ENCODE results near the gene ARHGAP15.

Gene ARHGAP15

GRCh38 chr2:143758629-143759330 is 629.6 kb downstream of the ARHGAP15 start:
- Histone ChIP-seq H3K4me1 (ENCODE audit: insufficient read depth, low read length, severe bottlenecking) (no peaks in the 10 kb centered on the region), H3K4me2 (ENCODE audit: low read length) (no peak overlapping the region), H3K79me2 (ENCODE audit: insufficient read depth, low read length) (no peaks in the 10 kb centered on the region), H3F3A (ENCODE audit: insufficient read depth, low read length) (no peaks in the 10 kb centered on the region), H3K9ac (ENCODE audit: low read length) (no peak overlapping the region), H3K4me3 (ENCODE audit: low read depth, low read length, poor library complexity, severe bottlenecking) (no peak overlapping the region), H3K9me3 (ENCODE audit: low read length) (no peaks in the 10 kb centered on the region), H3K27me3 (ENCODE audit: insufficient read depth, low read length) (no peaks in the 10 kb centered on the region), H3K36me3 (ENCODE audit: insufficient read depth, low read length) (no peaks in the 10 kb centered on the region), H2AFZ (ENCODE audit: low read length) (no peak overlapping the region), H3K9me2 (ENCODE audit: low read depth, low read length) (no peaks in the 10 kb centered on the region), H4K20me1 (ENCODE audit: insufficient read depth, low read length) (no peaks in the 10 kb centered on the region), H3K27ac (ENCODE audit: low read depth, low read length, poor library complexity, severe bottlenecking) (no peak overlapping the region)
- no peak for TF ChIP-seq EZH2 (IDR thresholded peaks at IDR 0.05; ENCODE audit: borderline replicate concordance, low read length)
- no peak for TF ChIP-seq CTCF (IDR thresholded peaks at IDR 0.05; ENCODE audit: low read length)

GRCh38 chr2:143759455-143759854 is 630.2 kb downstream of the ARHGAP15 start:
- Histone ChIP-seq H2AFZ (ENCODE audit: low read length) (no peak overlapping the region), H3K79me2 (ENCODE audit: insufficient read depth, low read length) (no peaks in the 10 kb centered on the region), H3K4me2 (ENCODE audit: low read length) (no peak overlapping the region), H3K27ac (ENCODE audit: low read depth, low read length, poor library complexity, severe bottlenecking) (no peak overlapping the region), H3K4me1 (ENCODE audit: insufficient read depth, low read length, severe bottlenecking) (no peaks in the 10 kb centered on the region), H3K9me3 (ENCODE audit: low read length) (no peaks in the 10 kb centered on the region), H3K36me3 (ENCODE audit: insufficient read depth, low read length) (no peaks in the 10 kb centered on the region), H3F3A (ENCODE audit: insufficient read depth, low read length) (no peaks in the 10 kb centered on the region), H3K9ac (ENCODE audit: low read length) (no peak overlapping the region), H4K20me1 (ENCODE audit: insufficient read depth, low read length) (no peaks in the 10 kb centered on the region), H3K27me3 (ENCODE audit: insufficient read depth, low read length) (no peaks in the 10 kb centered on the region), H3K9me2 (ENCODE audit: low read depth, low read length) (no peaks in the 10 kb centered on the region), H3K4me3 (ENCODE audit: low read depth, low read length, poor library complexity, severe bottlenecking) (no peak overlapping the region)
- TF ChIP-seq CTCF (IDR thresholded peaks at IDR 0.05; ENCODE audit: low read length) (no peak), EZH2 (IDR thresholded peaks at IDR 0.05; ENCODE audit: borderline replicate concordance, low read length) (no peak)

DNA sequence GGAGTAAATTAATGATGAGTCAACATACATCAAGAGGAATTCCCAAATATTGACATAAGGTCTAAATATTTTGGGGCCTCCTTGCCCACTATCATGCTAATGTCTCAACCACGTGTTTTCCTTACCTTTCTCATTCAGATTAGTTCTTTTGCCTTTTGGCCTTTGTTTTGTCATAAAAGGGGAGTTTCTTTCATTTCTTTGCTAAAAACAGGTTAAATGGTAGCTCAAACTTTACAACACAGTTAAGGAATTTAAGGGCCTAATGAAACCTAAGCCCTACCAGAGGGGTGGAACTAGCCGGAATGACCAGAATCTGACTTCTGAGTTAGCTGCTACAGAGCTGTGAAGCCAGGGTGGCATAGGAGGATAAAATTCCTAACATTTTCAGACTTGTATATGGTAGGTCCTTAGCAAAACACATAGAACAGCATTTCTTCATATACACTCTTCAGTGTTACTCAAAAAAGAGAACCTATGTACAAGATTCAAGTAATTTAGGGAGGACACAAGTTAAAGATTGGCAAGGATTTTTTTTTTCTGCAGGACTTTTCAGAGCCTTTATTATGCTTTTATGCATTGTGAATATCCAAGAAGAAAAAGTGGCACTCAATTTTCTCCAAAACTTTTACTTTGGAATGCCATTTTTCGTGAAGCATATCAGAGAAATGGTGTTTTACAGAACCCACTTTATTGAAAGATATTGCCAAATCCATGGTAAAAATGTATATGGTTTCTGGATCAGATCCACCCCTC is 633.1 kb downstream of the ARHGAP15 start:
- Histone ChIP-seq H4K20me1 (ENCODE audit: insufficient read depth, low read length) (no peaks in the 10 kb centered on the region), H3K4me2 (ENCODE audit: low read length) (no peak overlapping the region), H2AFZ (ENCODE audit: low read length) (no peak overlapping the region), H3K4me1 (ENCODE audit: insufficient read depth, low read length, severe bottlenecking) (no peaks in the 10 kb centered on the region), H3F3A (ENCODE audit: insufficient read depth, low read length) (no peaks in the 10 kb centered on the region), H3K36me3 (ENCODE audit: insufficient read depth, low read length) (no peaks in the 10 kb centered on the region), H3K79me2 (ENCODE audit: insufficient read depth, low read length) (no peaks in the 10 kb centered on the region), H3K9me3 (ENCODE audit: low read length) (no peaks in the 10 kb centered on the region), H3K27me3 (ENCODE audit: insufficient read depth, low read length) (no peaks in the 10 kb centered on the region), H3K4me3 (ENCODE audit: low read depth, low read length, poor library complexity, severe bottlenecking) (no peak overlapping the region), H3K9me2 (ENCODE audit: low read depth, low read length) (no peaks in the 10 kb centered on the region), H3K27ac (ENCODE audit: low read depth, low read length, poor library complexity, severe bottlenecking) (no peak overlapping the region), H3K9ac (ENCODE audit: low read length) (no peak overlapping the region)
- no peak for TF ChIP-seq CTCF (IDR thresholded peaks at IDR 0.05; ENCODE audit: low read length)
- no peak for TF ChIP-seq EZH2 (IDR thresholded peaks at IDR 0.05; ENCODE audit: borderline replicate concordance, low read length)
